Ascending aorta (tissue), 2 donors: ENCODE results near the gene SLC35E2B. TPM values are rescaled to one million over a fixed set of nuclear protein-coding genes. Genes with fewer than 3 reads are reported as not detected.

Experiments used
- DNase-seq, 2 donors: peaks; one replicate each; pipeline ENCODE4 v3.0.0-alpha.2; 2019; ENCODE audit warnings: low spot score in 2 of 2
- H3K27ac ChIP-seq, 2 donors: fragments of 200-600 bp; sonication (generic); one replicate each; pipeline ENCODE4 v1.5.1; 2016 to 2017; ENCODE audit warnings: mild to moderate bottlenecking in 1 of 2
- H3K27me3 ChIP-seq: fragments of 200-600 bp; sonication (generic); one replicate; pipeline ENCODE4 v1.5.1; 2017
- H3K36me3 ChIP-seq, 2 donors: fragments of 200-600 bp; sonication (generic); one replicate each; pipeline ENCODE4 v1.5.1; 2016
- H3K4me1 ChIP-seq, 2 donors: fragments of 200-600 bp; sonication (generic); one replicate each; pipeline ENCODE4 v1.5.1; 2016 to 2017; ENCODE audit warnings: mild to moderate bottlenecking in 1 of 2
- H3K4me3 ChIP-seq, 2 donors: fragments of 200-600 bp; sonication (generic); one replicate each; pipeline ENCODE4 v1.5.1; 2016 to 2017; ENCODE audit warnings: mild to moderate bottlenecking in 1 of 2
- H3K9me3 ChIP-seq, 2 donors: fragments of 200-600 bp; sonication (generic); one replicate each; pipeline ENCODE4 v1.5.1; 2016
- intact Hi-C: fragments of 100-400 bp; cut with DNase I; formaldehyde crosslinking; loops from one replicate; pipeline ENCODE4 v1.15.1; 2023
- total RNA-seq: library from RNA; depleted of rRNA; stranded (reverse); fragments of >200 nt; gene quantifications from one replicate; pipeline ENCODE4 v1.1.0, GENCODE V29; 2016
- TF ChIP-seq, protein P1 (sequence below), 3 experiments: fragments of 200-600 bp in 2 of 3; fragments of 450-650 bp in 1 of 3; sonication (generic) in 2 of 3; IDR thresholded peaks; one replicate each; pipeline ENCODE4 v1.5.1; 2016 to 2019; ENCODE audit warnings: antibody characterized with exemption in 3 of 3, mild to moderate bottlenecking in 1 of 3, moderate library complexity in 1 of 3

The SLC35E2B gene
- total RNA-seq, 1 donor from 2014 or later = 43.7 TPM

DNA sequence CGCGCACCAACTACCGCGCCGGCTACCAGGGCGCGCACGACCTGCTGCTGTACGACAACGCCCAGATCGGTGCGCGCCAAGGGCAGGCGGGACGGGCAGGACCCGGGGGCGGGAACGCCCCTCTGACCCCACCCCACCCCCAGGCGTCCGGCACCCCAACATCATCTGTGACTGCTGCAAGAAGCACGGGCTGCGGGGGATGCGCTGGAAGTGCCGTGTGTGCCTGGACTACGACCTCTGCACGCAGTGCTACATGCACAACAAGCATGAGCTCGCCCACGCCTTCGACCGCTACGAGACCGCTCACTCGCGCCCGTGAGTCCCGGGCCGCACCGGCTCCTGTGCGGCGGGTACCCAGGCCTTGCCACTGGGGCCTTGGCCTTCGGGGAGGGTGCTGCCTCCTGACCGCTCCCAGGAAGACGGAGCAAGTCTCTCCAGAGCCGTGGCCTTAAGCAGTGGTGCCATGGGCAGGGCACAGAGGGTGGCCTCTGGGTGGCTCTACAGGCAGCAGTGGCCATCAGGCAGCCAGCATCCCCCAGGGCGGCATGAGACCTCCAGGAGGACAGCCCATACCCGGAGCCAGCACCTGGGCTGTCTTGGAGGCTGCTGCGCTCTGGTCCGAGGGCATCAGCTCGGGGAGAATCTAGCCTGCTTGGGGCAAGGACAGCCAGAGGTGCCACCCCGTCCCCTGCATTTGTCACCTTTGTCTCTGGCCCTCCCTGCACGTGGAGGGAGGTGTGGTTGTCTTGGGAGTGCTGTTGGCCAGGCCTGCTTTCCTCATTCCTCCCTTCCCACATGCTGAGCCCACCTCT lies 68.8 kb downstream of the SLC35E2B start:
- H3K4me1 ChIP-seq = no peaks in the 10 kb centered on the region
- no peaks in the 10 kb centered on the region for H3K9me3 ChIP-seq
- DNase-seq = no peak
- H3K4me3 ChIP-seq = no peak overlapping the region
- no peak overlapping the region for H3K27ac ChIP-seq
- peaks cover 6 to 31% of the 10 kb centered on the region in 2 donors for H3K36me3 ChIP-seq
- TF ChIP-seq, protein P1, sequence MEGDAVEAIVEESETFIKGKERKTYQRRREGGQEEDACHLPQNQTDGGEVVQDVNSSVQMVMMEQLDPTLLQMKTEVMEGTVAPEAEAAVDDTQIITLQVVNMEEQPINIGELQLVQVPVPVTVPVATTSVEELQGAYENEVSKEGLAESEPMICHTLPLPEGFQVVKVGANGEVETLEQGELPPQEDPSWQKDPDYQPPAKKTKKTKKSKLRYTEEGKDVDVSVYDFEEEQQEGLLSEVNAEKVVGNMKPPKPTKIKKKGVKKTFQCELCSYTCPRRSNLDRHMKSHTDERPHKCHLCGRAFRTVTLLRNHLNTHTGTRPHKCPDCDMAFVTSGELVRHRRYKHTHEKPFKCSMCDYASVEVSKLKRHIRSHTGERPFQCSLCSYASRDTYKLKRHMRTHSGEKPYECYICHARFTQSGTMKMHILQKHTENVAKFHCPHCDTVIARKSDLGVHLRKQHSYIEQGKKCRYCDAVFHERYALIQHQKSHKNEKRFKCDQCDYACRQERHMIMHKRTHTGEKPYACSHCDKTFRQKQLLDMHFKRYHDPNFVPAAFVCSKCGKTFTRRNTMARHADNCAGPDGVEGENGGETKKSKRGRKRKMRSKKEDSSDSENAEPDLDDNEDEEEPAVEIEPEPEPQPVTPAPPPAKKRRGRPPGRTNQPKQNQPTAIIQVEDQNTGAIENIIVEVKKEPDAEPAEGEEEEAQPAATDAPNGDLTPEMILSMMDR (IDR thresholded peaks at IDR 0.05) = no peak
- H3K27me3 ChIP-seq = no peaks in the 10 kb centered on the region
- intact Hi-C loops = no loop called here

DNA sequence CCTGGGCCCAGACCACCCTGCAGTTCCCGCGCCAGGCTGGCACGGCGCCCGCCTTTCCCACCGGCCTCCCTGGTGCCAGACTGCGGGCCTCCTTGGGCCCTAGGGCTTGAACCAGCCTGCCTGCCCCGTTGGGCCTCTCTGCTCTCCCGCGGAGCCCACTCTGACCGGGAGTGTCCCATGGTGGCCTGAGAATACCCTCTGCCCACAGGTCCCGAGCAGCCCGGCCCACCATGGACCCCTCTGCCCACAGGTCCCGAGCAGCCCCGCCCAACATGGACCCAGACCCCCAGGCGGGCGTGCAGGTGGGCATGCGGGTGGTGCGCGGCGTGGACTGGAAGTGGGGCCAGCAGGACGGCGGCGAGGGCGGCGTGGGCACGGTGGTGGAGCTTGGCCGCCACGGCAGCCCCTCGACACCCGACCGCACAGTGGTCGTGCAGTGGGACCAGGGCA lies 69.4 kb downstream of the SLC35E2B start:
- no peak overlapping the region for H3K4me3 ChIP-seq
- no peaks in the 10 kb centered on the region for H3K27me3 ChIP-seq
- TF ChIP-seq, protein P1 (IDR thresholded peaks at IDR 0.05) = no peak
- H3K36me3 ChIP-seq = peaks cover 6 to 27% of the 10 kb centered on the region in 2 donors
- H3K27ac ChIP-seq = no peak overlapping the region
- intact Hi-C loops = no loop called here
- no peak for DNase-seq
- H3K4me1 ChIP-seq = no peaks in the 10 kb centered on the region
- H3K9me3 ChIP-seq = no peaks in the 10 kb centered on the region

DNA sequence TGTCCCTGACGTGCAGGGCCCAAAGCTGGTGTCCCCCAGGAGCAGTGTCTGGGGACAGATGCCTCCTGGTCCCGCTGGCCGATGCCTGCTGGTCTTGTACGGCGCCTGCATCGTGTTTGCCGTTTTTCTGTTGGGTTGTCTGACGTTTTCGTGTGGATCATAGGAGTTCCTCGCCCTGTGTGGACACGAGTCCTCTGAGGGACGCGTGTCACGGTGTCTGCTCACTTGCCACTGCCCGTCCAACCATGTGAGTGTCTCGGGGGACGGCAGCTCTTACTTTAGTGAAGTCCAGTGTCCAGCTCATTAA lies 69.9 kb downstream of the SLC35E2B start:
- Histone ChIP-seq H3K4me1 (no peaks in the 10 kb centered on the region), H3K27ac (no peak overlapping the region), H3K9me3 (no peaks in the 10 kb centered on the region), H3K36me3 (peaks cover 6 to 27% of the 10 kb centered on the region in 2 donors), H3K4me3 (no peak overlapping the region), H3K27me3 (no peaks in the 10 kb centered on the region)
- DNase-seq = no peak
- TF ChIP-seq, protein P1 (IDR thresholded peaks at IDR 0.05) = no peak
- intact Hi-C loops = no loop called here

DNA sequence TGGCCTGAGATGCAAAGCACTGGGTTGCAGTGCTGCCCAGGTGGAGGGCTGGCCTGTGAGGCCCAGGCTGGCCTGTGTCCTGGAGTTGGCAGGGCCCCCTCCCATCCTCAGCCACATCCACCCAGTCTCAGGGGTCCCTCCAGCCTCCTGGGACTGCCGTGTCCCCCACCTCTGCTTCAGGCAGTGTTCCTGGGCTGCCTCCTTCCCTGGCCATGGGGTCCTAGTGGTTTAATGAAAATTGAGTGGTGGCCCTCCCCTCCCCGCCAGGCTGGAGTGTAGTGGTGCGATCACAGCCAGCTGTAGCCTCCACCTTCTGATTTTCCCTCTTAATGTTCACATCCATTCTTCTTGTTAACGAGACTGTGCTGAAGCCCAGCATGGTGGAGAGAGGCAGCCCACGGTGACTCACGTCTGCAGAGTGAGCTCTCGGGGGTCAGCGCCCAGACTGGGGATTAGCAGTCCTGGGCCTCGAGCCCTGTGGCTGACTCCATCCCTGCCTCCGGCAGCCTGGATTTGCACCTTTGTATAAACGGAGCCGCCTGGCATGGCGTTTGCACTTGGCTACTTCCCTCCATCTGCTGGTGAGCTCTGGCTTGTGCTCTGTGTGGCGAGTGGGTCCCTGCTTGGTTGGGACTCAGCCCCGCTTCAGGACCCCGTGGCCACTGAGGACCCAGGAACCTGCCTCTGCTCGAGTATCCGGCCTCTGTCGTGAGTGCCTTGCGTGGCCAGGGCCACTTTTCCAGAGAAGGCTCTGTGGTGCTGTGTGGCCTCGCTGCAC lies 70.4 kb downstream of the SLC35E2B start:
- intact Hi-C loops = no loop called here
- no peak for DNase-seq
- no peak overlapping the region for H3K4me3 ChIP-seq
- H3K9me3 ChIP-seq = no peaks in the 10 kb centered on the region
- no peak overlapping the region for H3K27ac ChIP-seq
- peaks cover 5 to 22% of the 10 kb centered on the region in 2 donors for H3K36me3 ChIP-seq
- H3K27me3 ChIP-seq = no peaks in the 10 kb centered on the region
- peaks cover 0 to under 1% of the 10 kb centered on the region in 2 donors for H3K4me1 ChIP-seq
- TF ChIP-seq, protein P1 (IDR thresholded peaks at IDR 0.05) = no peak

DNA sequence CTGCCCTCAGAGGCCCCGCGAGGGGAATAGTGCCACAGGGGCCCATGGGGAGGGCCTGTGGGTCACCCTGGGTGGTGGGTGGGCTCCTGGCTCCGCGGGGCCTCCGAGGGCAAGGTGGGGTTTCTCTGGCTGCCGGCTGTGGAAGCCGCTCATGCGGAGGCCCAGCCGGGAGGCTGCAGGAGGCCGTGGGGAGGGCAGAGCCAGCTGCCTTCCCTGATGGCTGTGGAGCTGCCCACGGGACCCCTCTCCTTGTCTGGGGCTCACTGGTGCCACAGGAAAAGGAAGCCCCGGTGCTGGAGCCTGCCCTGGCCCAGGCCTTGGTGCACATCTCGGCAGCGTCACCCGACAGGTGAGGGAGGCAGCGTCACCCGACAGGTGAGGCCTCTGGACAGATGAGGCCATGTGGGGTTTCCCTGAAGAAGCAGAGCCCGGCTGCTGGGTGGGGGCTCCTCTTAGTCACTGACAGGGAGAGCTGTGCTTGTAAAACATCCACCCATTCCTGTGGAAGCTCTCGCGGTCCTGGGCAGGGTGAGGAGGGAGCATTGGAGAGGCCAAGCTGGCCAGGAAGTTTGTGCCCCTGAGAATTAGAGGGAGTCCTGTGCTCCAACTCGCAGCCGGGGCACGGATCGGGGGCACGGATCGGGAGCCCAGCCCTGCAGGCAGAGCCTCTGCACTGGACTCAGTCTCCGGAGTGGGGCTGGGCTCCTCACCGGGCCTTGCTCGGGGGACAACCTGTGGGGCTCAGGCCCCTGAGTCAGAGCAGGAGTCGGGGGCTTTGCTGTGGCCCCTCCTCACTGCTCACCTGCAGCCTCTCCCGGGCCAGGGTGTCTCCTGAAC lies 71.2 kb downstream of the SLC35E2B start:
- DNase-seq = no peak
- TF ChIP-seq, protein P1 (IDR thresholded peaks at IDR 0.05) = no peak
- Histone ChIP-seq H3K9me3 (no peaks in the 10 kb centered on the region), H3K27me3 (no peaks in the 10 kb centered on the region), H3K4me1 (peaks cover 4 to 8% of the 10 kb centered on the region in 2 donors), H3K27ac (no peak overlapping the region), H3K4me3 (no peak overlapping the region), H3K36me3 (peaks cover 0 to 14% of the 10 kb centered on the region in 2 donors)
- intact Hi-C loops = no loop called here
